K562 (cell line): ENCODE results near the gene SNAI1. TPM values are rescaled to one million over a fixed set of nuclear protein-coding genes. Genes with fewer than 3 reads are reported as not detected.

Source experiments
- ATAC-seq: fragments of 200-7000 bp; cut with Tn5 transposase; 3 replicates; pipeline ENCODE4 v1.9.1; 2020; ENCODE audit warnings: moderate library complexity
- BruUV-seq: library from RNA; stranded (reverse); fragments of 400-500 nt; replicated peaks from 2 replicates; lab custom pipeline; 2021; lab: Mats Ljungman, UMichigan
- CTCF ChIA-PET: fragments of 300-600 bp; formaldehyde crosslinking; extraction: SDS; loops from one replicate; lab custom pipeline; 2021; ENCODE audit warnings: low intra/inter-chr PET ratio; lab: Yijun Ruan, JAX
- POLR2A ChIA-PET: fragments of 300-600, 350-650 bp; sonication (Branson Sonifier 250); formaldehyde crosslinking; extraction: SDS; loops from one replicate; lab custom pipeline; 2021; ENCODE audit warnings: antibody characterized with exemption, inconsistent platforms; lab: Yijun Ruan, JAX
- DNase-seq, 4 experiments: peaks; one replicate each; pipeline versions ENCODE4 v3.0.0 to v3.0.0-alpha.2; 2011 to 2018; ENCODE audit warnings: low spot score in 3 of 4, mixed read lengths in 3 of 4; ENCODE audit errors: extremely low read depth in 1 of 4
- FAIRE-seq: peaks from 2 replicates; lab custom pipeline; 2011; peaks lifted over from hg19 to GRCh38; lab: Jason Lieb, UNC
- H2AFZ ChIP-seq: 2 replicates; pipeline ENCODE4 v1.6.0; 2011; ENCODE audit warnings: low read depth, low read length, control low read depth, inconsistent platforms
- H3K27ac ChIP-seq: fragments of 200-600 bp; 3 replicates; pipeline ENCODE4 v1.8.0; 2011; ENCODE audit warnings: low read depth, mild to moderate bottlenecking, control low read depth, inconsistent platforms, low read length, moderate library complexity, mixed read lengths; ENCODE audit errors: extremely low read depth
- H3K27me3 ChIP-seq, 2 experiments: fragments of 300-600 bp in 1 of 2; 2 replicates in 1 of 2; 3 replicates in 1 of 2; pipeline versions ENCODE4 v1.6.0 to v1.8.0; 2011; ENCODE audit warnings: inconsistent platforms in 2 of 2, low read length in 2 of 2, mild to moderate bottlenecking in 1 of 2, mixed read lengths in 1 of 2, moderate library complexity in 1 of 2; ENCODE audit not compliant: control insufficient read depth in 2 of 2, insufficient read depth in 2 of 2
- H3K36me3 ChIP-seq: fragments of 300-600 bp; 3 replicates; pipeline ENCODE4 v1.8.0; 2011; ENCODE audit warnings: mild to moderate bottlenecking, low read length, inconsistent platforms; ENCODE audit not compliant: control insufficient read depth, insufficient read depth
- H3K4me1 ChIP-seq, 2 experiments: fragments of 200-600 bp in 1 of 2; replicated peaks in 1 of 2; 2 replicates in 1 of 2; 3 replicates in 1 of 2; pipeline versions ENCODE4 v1.5.1 to v1.8.0; 2011; ENCODE audit warnings: inconsistent platforms in 2 of 2, low read length in 2 of 2, mild to moderate bottlenecking in 1 of 2, mixed read lengths in 1 of 2, moderate library complexity in 1 of 2; ENCODE audit not compliant: control insufficient read depth in 2 of 2, insufficient read depth in 2 of 2
- H3K4me2 ChIP-seq: 2 replicates; pipeline ENCODE4 v1.6.1; 2011; ENCODE audit warnings: low read length, control low read depth, inconsistent platforms, mixed read lengths; ENCODE audit not compliant: insufficient read depth
- H3K4me3 ChIP-seq: fragments of 200-600 bp; sonication (generic), shearing (Covaris generic); 2 replicates; pipeline ENCODE4 v1.5.1; 2016; ENCODE audit warnings: control low read depth, inconsistent platforms
- H3K79me2 ChIP-seq: fragments of 200-600 bp; 3 replicates; pipeline ENCODE4 v1.8.0; 2011; ENCODE audit warnings: low read length, inconsistent platforms; ENCODE audit not compliant: control insufficient read depth, insufficient read depth
- H3K9ac ChIP-seq, 2 experiments: 2 replicates each; pipeline versions ENCODE4 v1.6.0 to v1.6.1; 2011; ENCODE audit warnings: low read depth in 2 of 2, low read length in 2 of 2, control low read depth in 1 of 2, inconsistent platforms in 1 of 2, mild to moderate bottlenecking in 1 of 2, mixed read lengths in 1 of 2; ENCODE audit not compliant: insufficient read depth in 1 of 2
- H3K9me1 ChIP-seq: one replicate; pipeline ENCODE4 v1.6.0; 2011; ENCODE audit warnings: inconsistent platforms, mild to moderate bottlenecking, low read length, moderate library complexity; ENCODE audit not compliant: control insufficient read depth, insufficient read depth
- H3K9me3 ChIP-seq: replicated peaks from 2 replicates; pipeline ENCODE4 v1.5.1; 2011; ENCODE audit warnings: low read depth, low read length, inconsistent platforms; ENCODE audit not compliant: control insufficient read depth, insufficient read depth
- H4K20me1 ChIP-seq: replicated peaks from 2 replicates; pipeline ENCODE4 v1.6.1; 2011; ENCODE audit warnings: low read length, inconsistent platforms, mixed read lengths; ENCODE audit not compliant: control insufficient read depth, insufficient read depth
- LARP7 ChIP-seq: fragments of 450-650 bp; IDR thresholded peaks from 2 replicates; pipeline ENCODE4 v1.6.1; 2016
- PATZ1 ChIP-seq: fragments of 250-450 bp; sonication (Bioruptor Pico); IDR thresholded peaks from 2 replicates; pipeline ENCODE4 v1.5.0; 2020; ENCODE audit warnings: mild to moderate bottlenecking, borderline replicate concordance
- RNF219 ChIP-seq: fragments of 250-450 bp; sonication (Bioruptor Pico); IDR thresholded peaks from 2 replicates; pipeline ENCODE4 v1.5.0; 2022; ENCODE audit warnings: mild to moderate bottlenecking
- TCF15 ChIP-seq: fragments of 250-450 bp; sonication (Bioruptor Pico); IDR thresholded peaks from 2 replicates; pipeline ENCODE4 v1.8.0; 2022; ENCODE audit warnings: moderate library complexity, mild to moderate bottlenecking, inconsistent platforms
- WGBS: fragments of 100-300 bp; shearing (Covaris generic); methylation state at CpG from one replicate; pipeline ENCODE4 v1.1.6; 2016; ENCODE audit warnings: low coverage, mixed read lengths; ENCODE audit not compliant: insufficient coverage; ENCODE audit errors: missing lambda C conversion rate; 5-methylcytosine and 5-hydroxymethylcytosine counted together
- in situ Hi-C: fragments of 300-500 bp; cut with MboI; formaldehyde crosslinking; loops from 4 replicates; pipeline ENCODE4 v1.15.0; 2018; ENCODE audit warnings: inconsistent platforms, mixed read lengths
- intact Hi-C: fragments of 100-400 bp; cut with micrococcal nuclease; formaldehyde crosslinking; loops from 2 replicates; pipeline ENCODE4 v1.14.2; 2022
- polyA plus RNA-seq, 8 experiments: library from polyadenylated mRNA; depleted of rRNA in 4 of 8; stranded (reverse) in 5 of 8; unstranded in 3 of 8; fragments of >200 nt; fragmentation: Nextera tagmentation in 2 of 8; fragmentation: Illumina TruSeq in 1 of 8; extraction: Ambion mirVana in 2 of 8; extraction: Trizol in 1 of 8; gene quantifications; 2 replicates each; pipeline versions ENCODE4 v1.2.1 to v1.2.3, GENCODE V29; 2011 to 2014; ENCODE audit warnings: inconsistent platforms in 1 of 8, missing spikeins in 1 of 8
- total RNA-seq, 7 experiments: library from RNA; depleted of rRNA in 6 of 7; stranded (reverse); fragments of >200 nt in 6 of 7; fragmentation: Illumina TruSeq in 2 of 7; extraction: Trizol in 2 of 7; gene quantifications; 2 replicates each; pipeline versions ENCODE4 v1.2.1 to v1.2.3, GENCODE V29; 2011 to 2021; ENCODE audit warnings: low replicate concordance in 1 of 7

SNAI1 gene
- total and polyA plus RNA-seq, 9 of the 15 experiments (the other 6 are each of a cell fraction or from before 2014, with no cell fraction given) = 0.32 to 11.6 (median 2.0) TPM

- ATAC-seq (no peak), DNase-seq (no peak), FAIRE-seq (no peak)
- H3K4me1 ChIP-seq = peaks cover 13 to 14% of the 10 kb centered on the region in 2 experiments; a peak in 4 of 5 replicates
- H3K27ac ChIP-seq = no peak overlapping the region
- H3K9ac ChIP-seq = no peak overlapping the region
- in situ Hi-C loops (loop anchor here (10.0 kb wide), 1 partner anchor 605 kb away; no protein-coding TSS in a partner anchor), intact Hi-C loops (no loop called here)
- peaks cover 3% of the 10 kb centered on the region; the same call in 1 of the 3 replicates for H3K36me3 ChIP-seq
- WGBS = 70% methylated on average over 4 of the region's 5 CpGs
- H3K4me3 ChIP-seq = no peak overlapping the region
- BruUV-seq = no TSS peak
- no peaks in the 10 kb centered on the region for H3K9me3 ChIP-seq
- no peak overlapping the region for H2AFZ ChIP-seq
- ChIA-PET POLR2A (interaction anchor here (0.6 to 1.5 kb wide), 3 partner anchors 14 to 225 kb away, joined by 3 to 6 read pairs (median 3); no protein-coding TSS in a partner anchor), CTCF (no interaction called here)
- H3K27me3 ChIP-seq = no peaks in the 10 kb centered on the region
- no peaks in the 10 kb centered on the region for H3K79me2 ChIP-seq
- H4K20me1 ChIP-seq = no peaks in the 10 kb centered on the region
- no peak overlapping the region for H3K4me2 ChIP-seq
- no peak for TF ChIP-seq TCF15 (CRISPR knock-in tag)
- TF ChIP-seq PATZ1 (CRISPR knock-in tag) = no peak
- no peak for TF ChIP-seq RNF219 (CRISPR knock-in tag)
- TF ChIP-seq LARP7 = no peak
- no peaks in the 10 kb centered on the region for H3K9me1 ChIP-seq
Measured at GRCh38 chr20:49969946-49970345, 12.8 kb upstream of the SNAI1 start.
